ENCODE data around the gene RBMS1.

Gene RBMS1

DNA sequence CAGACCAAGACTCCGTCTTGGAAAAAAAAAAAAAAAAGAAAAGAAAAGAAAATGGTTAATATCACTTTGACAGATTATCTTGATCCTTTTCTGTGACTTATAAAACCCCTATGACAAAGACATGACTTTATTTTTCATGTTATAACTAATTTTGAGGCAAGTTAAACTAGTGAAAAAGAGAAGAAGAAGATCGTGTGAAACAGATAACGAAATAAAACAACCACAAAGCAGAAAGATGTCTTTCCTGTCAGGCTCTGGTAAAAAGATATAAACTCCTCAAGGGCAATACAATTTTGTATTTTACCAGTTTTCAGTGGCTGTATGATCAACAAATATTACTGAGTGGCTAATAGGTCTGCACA, 13.4 kb upstream of the RBMS1 start:
- CTCF ChIA-PET, result no interaction called here
- H3K4me3 ChIP-seq (ENCODE audit: low read depth, low read length), result no peak overlapping the region
- no peak for DNase-seq (ENCODE audit: low read depth, low spot score)
- TF ChIP-seq, protein P1, sequence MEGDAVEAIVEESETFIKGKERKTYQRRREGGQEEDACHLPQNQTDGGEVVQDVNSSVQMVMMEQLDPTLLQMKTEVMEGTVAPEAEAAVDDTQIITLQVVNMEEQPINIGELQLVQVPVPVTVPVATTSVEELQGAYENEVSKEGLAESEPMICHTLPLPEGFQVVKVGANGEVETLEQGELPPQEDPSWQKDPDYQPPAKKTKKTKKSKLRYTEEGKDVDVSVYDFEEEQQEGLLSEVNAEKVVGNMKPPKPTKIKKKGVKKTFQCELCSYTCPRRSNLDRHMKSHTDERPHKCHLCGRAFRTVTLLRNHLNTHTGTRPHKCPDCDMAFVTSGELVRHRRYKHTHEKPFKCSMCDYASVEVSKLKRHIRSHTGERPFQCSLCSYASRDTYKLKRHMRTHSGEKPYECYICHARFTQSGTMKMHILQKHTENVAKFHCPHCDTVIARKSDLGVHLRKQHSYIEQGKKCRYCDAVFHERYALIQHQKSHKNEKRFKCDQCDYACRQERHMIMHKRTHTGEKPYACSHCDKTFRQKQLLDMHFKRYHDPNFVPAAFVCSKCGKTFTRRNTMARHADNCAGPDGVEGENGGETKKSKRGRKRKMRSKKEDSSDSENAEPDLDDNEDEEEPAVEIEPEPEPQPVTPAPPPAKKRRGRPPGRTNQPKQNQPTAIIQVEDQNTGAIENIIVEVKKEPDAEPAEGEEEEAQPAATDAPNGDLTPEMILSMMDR (IDR thresholded peaks at IDR 0.05; ENCODE audit: insufficient read depth, low read length, missing control alignments), result no peak
- POLR2A ChIA-PET, result no interaction called here

DNA sequence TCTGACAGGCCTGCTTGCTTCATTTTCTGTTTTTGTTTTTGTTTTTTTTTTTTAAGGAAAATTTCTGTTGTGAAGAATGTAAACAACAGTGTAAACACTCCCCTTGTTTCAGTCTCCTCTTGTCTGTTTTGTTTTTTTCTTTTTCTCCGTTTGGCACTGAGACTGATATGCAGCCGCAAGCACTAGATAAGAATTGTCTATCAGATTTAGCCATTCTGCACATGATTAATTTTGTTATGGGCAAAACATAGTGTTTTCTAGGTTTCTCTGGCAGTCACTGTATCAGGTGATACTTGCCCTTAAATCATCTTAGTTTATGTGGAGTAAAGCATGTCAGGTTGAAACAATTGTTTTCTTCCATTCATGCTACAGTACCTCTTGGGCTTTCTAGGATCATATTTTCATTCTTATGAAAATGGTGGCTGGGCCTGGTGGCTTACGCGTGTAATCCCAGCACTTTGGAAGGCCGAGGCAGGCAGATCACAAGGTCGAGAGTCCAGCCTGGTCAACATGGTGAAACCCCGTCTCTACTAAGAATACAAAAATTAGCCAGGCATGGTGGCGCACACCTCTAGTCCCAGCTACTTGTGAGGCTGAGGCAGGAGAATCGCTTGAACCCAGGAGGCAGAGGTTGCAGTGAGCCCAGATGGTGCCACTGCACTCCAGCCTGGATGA, 12.9 kb upstream of the RBMS1 start:
- TF ChIP-seq, protein P1 (IDR thresholded peaks at IDR 0.05; ENCODE audit: insufficient read depth, low read length, missing control alignments), result no peak
- no peak overlapping the region for H3K4me3 ChIP-seq (ENCODE audit: low read depth, low read length)
- no peak for DNase-seq (ENCODE audit: low read depth, low spot score)
- ChIA-PET CTCF (no interaction called here), POLR2A (no interaction called here)

DNA sequence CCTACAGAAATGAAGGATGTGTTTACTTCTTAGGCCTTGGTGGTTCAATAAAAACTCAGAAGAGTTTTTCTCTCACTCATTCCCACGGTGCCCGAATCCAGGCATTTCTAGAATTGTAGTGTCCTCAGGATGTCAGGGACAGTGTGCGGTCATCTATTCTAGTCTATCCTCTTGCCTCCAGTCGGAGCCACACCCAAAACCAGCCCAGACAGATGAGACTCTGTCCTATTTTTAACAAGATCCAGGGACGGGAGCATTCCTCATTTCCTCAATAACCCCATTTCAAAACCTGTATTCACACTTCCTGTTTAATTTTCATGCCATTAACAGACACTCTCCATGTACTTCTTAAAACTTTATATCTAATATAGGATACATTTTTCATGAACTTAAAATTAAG, 11.6 kb upstream of the RBMS1 start:
- CTCF ChIA-PET, result no interaction called here
- no peak for DNase-seq (ENCODE audit: low read depth, low spot score)
- POLR2A ChIA-PET, result no interaction called here
- no peak overlapping the region for H3K4me3 ChIP-seq (ENCODE audit: low read depth, low read length)
- TF ChIP-seq, protein P1 (IDR thresholded peaks at IDR 0.05; ENCODE audit: insufficient read depth, low read length, missing control alignments), result no peak

DNA sequence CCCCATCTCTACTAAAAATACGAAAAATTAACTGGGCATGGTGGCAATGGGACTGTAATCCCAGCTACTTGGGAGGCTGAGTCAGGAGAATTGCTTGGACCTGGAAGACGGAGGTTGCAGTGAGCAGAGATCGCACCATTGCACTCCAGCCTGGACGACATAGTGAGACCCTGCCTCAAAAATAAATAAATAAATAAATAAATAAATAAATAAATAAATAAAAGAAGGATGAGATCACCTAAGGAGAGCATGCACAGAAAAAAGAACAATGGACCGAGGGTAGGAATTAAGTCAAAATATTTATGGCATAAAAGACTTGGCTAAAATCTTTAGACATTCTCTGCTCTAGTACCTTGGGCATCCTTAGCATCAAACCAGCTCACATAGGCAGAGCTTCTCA, 8.9 kb upstream of the RBMS1 start:
- TF ChIP-seq, protein P1 (IDR thresholded peaks at IDR 0.05; ENCODE audit: insufficient read depth, low read length, missing control alignments), result no peak
- POLR2A ChIA-PET, result no interaction called here
- no peak for DNase-seq (ENCODE audit: low read depth, low spot score)
- H3K4me3 ChIP-seq (ENCODE audit: low read depth, low read length), result no peak overlapping the region
- CTCF ChIA-PET, result no interaction called here

DNA sequence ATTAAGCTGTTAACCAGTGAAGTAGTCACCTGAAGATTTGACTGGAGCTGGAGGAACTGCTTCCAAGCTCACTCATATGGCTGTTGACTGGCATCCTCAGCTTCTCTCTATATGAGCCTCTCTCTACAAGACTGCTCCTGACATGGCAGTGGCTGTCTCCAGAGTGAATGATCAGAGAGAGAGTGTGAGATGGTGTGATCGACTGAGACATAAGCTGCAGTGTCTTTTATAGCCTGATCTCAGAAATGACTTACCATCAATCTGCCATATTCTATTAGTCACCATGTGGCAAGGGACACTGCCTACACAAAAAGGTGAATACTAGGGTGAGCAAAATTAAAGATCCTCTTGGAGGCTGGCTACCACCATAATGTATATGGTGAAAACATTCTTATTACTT, 7.8 kb upstream of the RBMS1 start:
- H3K4me3 ChIP-seq (ENCODE audit: low read depth, low read length), result no peak overlapping the region
- ChIA-PET CTCF (no interaction called here), POLR2A (no interaction called here)
- TF ChIP-seq, protein P1 (IDR thresholded peaks at IDR 0.05; ENCODE audit: insufficient read depth, low read length, missing control alignments), result no peak
- DNase-seq (ENCODE audit: low read depth, low spot score), result no peak

DNA sequence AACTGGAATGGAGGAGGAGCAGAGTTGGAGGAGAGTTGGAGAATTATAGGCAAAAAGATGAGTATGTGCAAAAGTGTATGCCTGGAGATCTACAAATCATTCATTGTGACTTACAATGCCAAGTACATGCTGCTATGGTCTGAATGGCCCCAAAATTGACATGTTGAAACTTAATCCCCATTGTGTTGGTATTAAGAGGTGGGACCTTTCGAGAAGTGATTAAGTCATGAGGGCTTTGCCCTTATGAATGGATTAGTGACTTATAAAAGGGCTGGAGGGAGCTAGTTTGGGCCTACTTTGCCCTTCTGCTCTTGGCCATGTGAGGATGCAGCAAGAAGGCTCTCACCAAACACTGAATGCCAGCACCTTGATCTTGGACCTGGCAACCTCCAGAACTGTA, 6.3 kb upstream of the RBMS1 start:
- POLR2A ChIA-PET, result no interaction called here
- CTCF ChIA-PET, result no interaction called here

More for the DNA sequence above, 6.3 kb upstream of the RBMS1 start:
- TF ChIP-seq, protein P1 (IDR thresholded peaks at IDR 0.05; ENCODE audit: insufficient read depth, low read length, missing control alignments), result no peak
- H3K4me3 ChIP-seq (ENCODE audit: low read depth, low read length), result no peak overlapping the region
- DNase-seq (ENCODE audit: low read depth, low spot score), result no peak

Measured in AG04449 (cell line).